ENCODE measurements around the gene TSPO.

DNA sequence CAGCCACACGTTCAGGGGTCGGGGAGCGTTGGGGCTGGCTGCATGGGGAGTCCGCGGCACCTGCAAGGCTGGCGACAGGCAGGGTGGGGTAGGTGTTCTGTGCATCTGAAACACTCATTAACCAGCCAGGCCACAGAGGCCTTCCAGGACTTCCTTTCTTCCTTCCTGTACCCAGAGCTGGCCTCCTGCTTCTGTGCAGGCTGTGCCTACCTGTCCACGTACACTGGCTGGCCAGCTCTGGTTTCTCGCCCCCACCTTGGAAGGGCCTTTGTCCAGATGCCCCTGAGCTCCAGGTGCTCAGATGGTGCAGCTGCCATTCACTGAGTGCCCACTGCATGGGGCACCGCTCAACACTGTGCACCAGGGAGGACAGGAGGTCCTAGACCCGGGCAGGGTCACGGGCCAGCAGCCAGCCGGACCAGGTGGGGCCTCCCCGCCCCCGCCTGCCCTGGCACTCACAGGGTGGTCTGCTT, 19.7 kb downstream of the TSPO start:
- no peak for TF ChIP-seq HOXA9 (CRISPR knock-in tag; IDR thresholded peaks at IDR 0.05; ENCODE audit: borderline replicate concordance)
- TF ChIP-seq EP300 (IDR thresholded peaks at IDR 0.05; ENCODE audit: low read depth in 2 of 2, low read length in 2 of 2): no peak
- TF ChIP-seq EP300 (CRISPR knock-in tag; IDR thresholded peaks at IDR 0.05; ENCODE audit: borderline replicate concordance): no peak
- no peak for TF ChIP-seq RFXANK (CRISPR knock-in tag; IDR thresholded peaks at IDR 0.05)
- no peak for TF ChIP-seq CTCF (CRISPR knock-in tag; IDR thresholded peaks at IDR 0.05)
- no peak for TF ChIP-seq CEBPB (IDR thresholded peaks at IDR 0.05; ENCODE audit: borderline replicate concordance, low read depth, low read length)
- no peak for TF ChIP-seq NFIB (CRISPR knock-in tag; IDR thresholded peaks at IDR 0.05; ENCODE audit: borderline replicate concordance)
- TF ChIP-seq DPF2 (CRISPR knock-in tag; IDR thresholded peaks at IDR 0.05; ENCODE audit: borderline replicate concordance, low read depth): no peak
- no peak for TF ChIP-seq MAZ (IDR thresholded peaks at IDR 0.05; ENCODE audit: borderline replicate concordance, low read depth, low read length)
- TF ChIP-seq MAZ (CRISPR knock-in tag; IDR thresholded peaks at IDR 0.05; ENCODE audit: low read depth): no peak
- TF ChIP-seq NR2F2 (IDR thresholded peaks at IDR 0.05; ENCODE audit: borderline replicate concordance, low read depth): no peak
- no peak for TF ChIP-seq IRF2 (CRISPR knock-in tag; IDR thresholded peaks at IDR 0.05)
- TF ChIP-seq FOXK1 (CRISPR knock-in tag; IDR thresholded peaks at IDR 0.05; ENCODE audit: borderline replicate concordance, low read depth): no peak
- TF ChIP-seq SIN3A (IDR thresholded peaks at IDR 0.05; ENCODE audit: borderline replicate concordance, low read depth, low read length): no peak
- TF ChIP-seq ZNF274 (CRISPR knock-in tag; IDR thresholded peaks at IDR 0.05): no peak

Measured in HepG2 (cell line).